CD14-positive monocyte (primary cell): ENCODE measurements around the gene U2SURP. TPM values are rescaled to one million over a fixed set of nuclear protein-coding genes. Genes with fewer than 3 reads are reported as not detected.

Experiments
- DNase-seq, 3 donors: peaks; one replicate each; pipeline ENCODE4 v3.0.0-alpha.2; 2011 to 2022
- H2AFZ ChIP-seq: 2 replicates; pipeline ENCODE4 v1.6.0; 2012; ENCODE audit warnings: mild to moderate bottlenecking, low read depth, low read length, inconsistent platforms; ENCODE audit not compliant: insufficient read depth, poor library complexity, severe bottlenecking
- H3K27ac ChIP-seq, 2 donors: 1 replicate in 1 of 2; 2 replicates in 1 of 2; pipeline ENCODE4 v1.5.1; 2012 to 2013; ENCODE audit warnings: low read length in 2 of 2, control low read depth in 1 of 2, inconsistent platforms in 1 of 2, low read depth in 1 of 2, mild to moderate bottlenecking in 1 of 2
- H3K27me3 ChIP-seq, 2 donors: one replicate each; pipeline versions ENCODE4 v1.6.0 to v1.6.1; 2011 to 2013; ENCODE audit warnings: low read length in 2 of 2; ENCODE audit not compliant: control insufficient read depth in 2 of 2, insufficient read depth in 2 of 2
- H3K36me3 ChIP-seq, 2 donors: replicated peaks in 1 of 2; 1 replicate in 1 of 2; 2 replicates in 1 of 2; pipeline versions ENCODE4 v1.5.1 to v1.6.1; 2012 to 2013; ENCODE audit warnings: low read length in 2 of 2, control low read depth in 1 of 2, inconsistent platforms in 1 of 2, mild to moderate bottlenecking in 1 of 2; ENCODE audit not compliant: insufficient read depth in 2 of 2, control insufficient read depth in 1 of 2
- H3K4me1 ChIP-seq, 2 donors: 1 replicate in 1 of 2; 2 replicates in 1 of 2; pipeline versions ENCODE4 v1.5.1 to v1.6.1; 2012 to 2013; ENCODE audit warnings: low read length in 2 of 2, control low read depth in 1 of 2, inconsistent platforms in 1 of 2, mild to moderate bottlenecking in 1 of 2, moderate library complexity in 1 of 2; ENCODE audit not compliant: insufficient read depth in 2 of 2, control insufficient read depth in 1 of 2
- H3K4me2 ChIP-seq: replicated peaks from 2 replicates; pipeline ENCODE3; 2012; ENCODE audit warnings: low read length, moderate library complexity, mild to moderate bottlenecking; ENCODE audit not compliant: poor library complexity, severe bottlenecking; ENCODE audit errors: extremely low read depth
- H3K4me3 ChIP-seq, 3 experiments: fragments of 200-600 bp in 1 of 3; sonication (generic) in 1 of 3; replicated peaks in 1 of 3; 1 replicate in 2 of 3; 2 replicates in 1 of 3; pipeline ENCODE4 v1.5.1; 2011 to 2013; ENCODE audit warnings: low read length in 3 of 3, mild to moderate bottlenecking in 3 of 3, control low read depth in 2 of 3, low read depth in 2 of 3, inconsistent platforms in 1 of 3, moderate library complexity in 1 of 3
- H3K79me2 ChIP-seq: 2 replicates; pipeline ENCODE4 v1.6.0; 2012; ENCODE audit warnings: mild to moderate bottlenecking, control low read depth, inconsistent platforms, low read length, moderate library complexity; ENCODE audit not compliant: insufficient read depth
- H3K9ac ChIP-seq: 2 replicates; pipeline ENCODE4 v1.6.0; 2017; ENCODE audit warnings: low read length, mild to moderate bottlenecking; ENCODE audit not compliant: insufficient read depth, poor library complexity, severe bottlenecking
- H3K9me3 ChIP-seq, 2 donors: replicated peaks in 1 of 2; 1 replicate in 1 of 2; 2 replicates in 1 of 2; pipeline versions ENCODE4 v1.5.1 to v1.6.1; 2012 to 2013; ENCODE audit warnings: low read length in 2 of 2, control low read depth in 1 of 2; ENCODE audit not compliant: control insufficient read depth in 1 of 2, insufficient read depth in 1 of 2
- H4K20me1 ChIP-seq: 2 replicates; pipeline ENCODE4 v1.6.0; 2012; ENCODE audit warnings: mild to moderate bottlenecking, low read length, control low read depth, moderate library complexity; ENCODE audit not compliant: insufficient read depth
- H3K27ac Mint-ChIP-seq, 7 donors: one replicate each; pipeline ENCODE4 v1.8.0; 2020; ENCODE audit warnings: mild to moderate bottlenecking in 7 of 7, mixed read lengths in 7 of 7, moderate library complexity in 6 of 7, inconsistent platforms in 2 of 7
- H3K27me3 Mint-ChIP-seq, 3 donors: one replicate each; pipeline ENCODE4 v1.8.0; 2021 to 2022; ENCODE audit warnings: low read depth in 3 of 3, mild to moderate bottlenecking in 3 of 3, mixed read lengths in 3 of 3, moderate library complexity in 3 of 3, inconsistent platforms in 1 of 3
- H3K36me3 Mint-ChIP-seq, 2 donors: one replicate each; pipeline ENCODE4 v1.8.0; 2020; ENCODE audit warnings: mixed read lengths in 2 of 2, inconsistent platforms in 1 of 2, mild to moderate bottlenecking in 1 of 2
- H3K4me1 Mint-ChIP-seq: one replicate; pipeline ENCODE4 v1.8.0; 2020; ENCODE audit warnings: mild to moderate bottlenecking, mixed read lengths
- H3K4me3 Mint-ChIP-seq, 2 donors: one replicate each; pipeline ENCODE4 v1.8.0; 2020; ENCODE audit warnings: mild to moderate bottlenecking in 2 of 2, mixed read lengths in 2 of 2, moderate library complexity in 1 of 2
- H3K9me3 Mint-ChIP-seq, 7 donors: one replicate each; pipeline ENCODE4 v1.8.0; 2020 to 2022; ENCODE audit warnings: mixed read lengths in 7 of 7, mild to moderate bottlenecking in 6 of 7, moderate library complexity in 6 of 7, inconsistent platforms in 2 of 7
- WGBS: methylation state at CpG from one replicate; pipeline ENCODE4 v1.1.5; 2013; ENCODE audit warnings: missing lambda C conversion rate; ENCODE audit not compliant: insufficient coverage; 5-methylcytosine and 5-hydroxymethylcytosine counted together
- intact Hi-C, 2 donors: fragments of 100-400 bp; cut with micrococcal nuclease; formaldehyde crosslinking; loops; one replicate each; pipeline versions ENCODE4 v1.15.0 to v1.15.1; 2023
- polyA plus RNA-seq, 3 donors: library from polyadenylated mRNA; depleted of rRNA in 1 of 3; unstranded in 2 of 3; stranded (reverse) in 1 of 3; fragments of 300-500 nt in 2 of 3; fragments of >200 nt in 1 of 3; fragmentation: Illumina TruSeq in 2 of 3; gene quantifications; 1 replicate in 2 of 3; 2 replicates in 1 of 3; pipeline ENCODE4 v1.2.3, GENCODE V29; 2012 to 2021
- TF ChIP-seq, protein P1 (sequence below): fragments of 200-600 bp; IDR thresholded peaks from one replicate; pipeline ENCODE4 v1.8.0; 2022; ENCODE audit warnings: antibody characterized with exemption, mild to moderate bottlenecking

U2SURP gene
- polyA plus RNA-seq, 3 donors = 21.1 to 70.4 (median 51.4) TPM

DNA sequence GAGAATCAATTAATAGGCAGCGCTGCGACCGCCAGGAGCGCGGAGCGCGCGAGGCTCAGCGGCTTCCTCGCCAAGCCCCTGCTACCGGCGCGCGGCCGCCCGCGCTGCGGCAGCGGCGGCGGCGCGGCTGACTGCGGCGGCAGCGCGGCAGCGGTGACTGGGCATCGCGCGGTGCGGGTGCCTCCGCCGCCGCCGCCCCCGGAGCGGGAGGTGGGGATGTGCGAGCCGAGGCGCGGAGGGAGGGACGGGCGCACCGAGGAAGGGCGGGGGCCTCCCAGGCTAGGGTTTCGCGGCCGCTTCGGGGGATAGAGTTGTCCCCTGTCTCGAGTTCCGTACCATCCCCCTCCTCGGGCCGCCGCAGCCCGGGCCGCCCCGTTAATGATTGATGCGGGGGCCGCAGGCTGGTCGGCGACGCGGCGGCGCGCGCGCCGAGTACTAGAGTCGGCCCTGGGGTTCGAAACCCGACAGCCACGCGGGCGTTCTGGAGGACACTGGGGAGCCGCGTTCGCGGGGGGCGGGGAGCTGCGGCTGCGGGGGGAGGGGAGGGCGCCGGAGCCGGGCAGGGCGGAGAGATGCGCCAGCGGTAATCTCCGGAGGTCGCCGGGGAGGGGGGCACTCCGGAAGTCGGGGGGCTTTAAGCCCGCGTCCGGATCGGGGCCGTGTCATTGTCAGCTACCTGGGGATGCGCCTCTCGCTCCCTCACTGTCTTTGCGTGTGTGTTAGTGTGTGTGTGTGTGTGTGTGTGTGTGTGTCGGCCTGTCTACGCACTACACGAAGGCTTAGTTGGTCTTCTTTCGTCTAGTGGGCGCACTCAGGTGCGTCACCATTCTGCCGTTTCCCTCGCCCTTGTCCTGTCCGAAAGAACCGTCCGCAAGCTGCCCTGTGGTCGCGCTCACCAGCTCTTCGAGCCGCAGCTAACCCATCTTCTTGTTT lies 37.6 kb upstream of the U2SURP start, which contains the start of gene PAQR9:
TSS of gene PAQR9 (minus strand) at position 159 of the 933 bp plus-strand sequence. CDS start 338 bp downstream, outside the sequence.
- Histone ChIP-seq H2AFZ (peak within 1 kb of the TSS; percentile 21), H3K9me3 (peaks cover 0 to 12% of the 10 kb centered on the region in 2 donors), H3K4me3 (peak within 1 kb of the TSS in 2 of 3 experiments; percentile 39 to 63), H3K4me1 (peaks cover 7 to 13% of the 10 kb centered on the region in 2 donors), H3K36me3 (no peaks in the 10 kb centered on the region), H3K79me2 (no peaks in the 10 kb centered on the region), H3K4me2 (peak within 1 kb of the TSS; percentile 71), H4K20me1 (no peaks in the 10 kb centered on the region), H3K27ac (no peak within 1 kb of the TSS), H3K27me3 (peaks cover 54 to 64% of the 10 kb centered on the region in 2 donors), H3K9ac (no peak within 1 kb of the TSS)
- Mint-ChIP-seq H3K27me3 (peaks cover 55 to 75% (median 71%) of the 10 kb centered on the region in 3 donors), H3K36me3 (peaks cover 12 to 13% of the 10 kb centered on the region in 2 donors), H3K4me3 (peak within 1 kb of the TSS; percentile 62 to 91), H3K4me1 (peaks cover 19% of the 10 kb centered on the region), H3K27ac (peak within 1 kb of the TSS in 2 of 7 donors; percentile 26 to 36), H3K9me3 (peaks cover 0 to 17% (median 15%) of the 10 kb centered on the region in 7 donors)
- DNase-seq = no peak
- intact Hi-C loops = no loop called here
- 4% methylated on average over 90 of the region's 117 CpGs for WGBS
- TF ChIP-seq, protein P1, sequence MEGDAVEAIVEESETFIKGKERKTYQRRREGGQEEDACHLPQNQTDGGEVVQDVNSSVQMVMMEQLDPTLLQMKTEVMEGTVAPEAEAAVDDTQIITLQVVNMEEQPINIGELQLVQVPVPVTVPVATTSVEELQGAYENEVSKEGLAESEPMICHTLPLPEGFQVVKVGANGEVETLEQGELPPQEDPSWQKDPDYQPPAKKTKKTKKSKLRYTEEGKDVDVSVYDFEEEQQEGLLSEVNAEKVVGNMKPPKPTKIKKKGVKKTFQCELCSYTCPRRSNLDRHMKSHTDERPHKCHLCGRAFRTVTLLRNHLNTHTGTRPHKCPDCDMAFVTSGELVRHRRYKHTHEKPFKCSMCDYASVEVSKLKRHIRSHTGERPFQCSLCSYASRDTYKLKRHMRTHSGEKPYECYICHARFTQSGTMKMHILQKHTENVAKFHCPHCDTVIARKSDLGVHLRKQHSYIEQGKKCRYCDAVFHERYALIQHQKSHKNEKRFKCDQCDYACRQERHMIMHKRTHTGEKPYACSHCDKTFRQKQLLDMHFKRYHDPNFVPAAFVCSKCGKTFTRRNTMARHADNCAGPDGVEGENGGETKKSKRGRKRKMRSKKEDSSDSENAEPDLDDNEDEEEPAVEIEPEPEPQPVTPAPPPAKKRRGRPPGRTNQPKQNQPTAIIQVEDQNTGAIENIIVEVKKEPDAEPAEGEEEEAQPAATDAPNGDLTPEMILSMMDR = no peak

DNA sequence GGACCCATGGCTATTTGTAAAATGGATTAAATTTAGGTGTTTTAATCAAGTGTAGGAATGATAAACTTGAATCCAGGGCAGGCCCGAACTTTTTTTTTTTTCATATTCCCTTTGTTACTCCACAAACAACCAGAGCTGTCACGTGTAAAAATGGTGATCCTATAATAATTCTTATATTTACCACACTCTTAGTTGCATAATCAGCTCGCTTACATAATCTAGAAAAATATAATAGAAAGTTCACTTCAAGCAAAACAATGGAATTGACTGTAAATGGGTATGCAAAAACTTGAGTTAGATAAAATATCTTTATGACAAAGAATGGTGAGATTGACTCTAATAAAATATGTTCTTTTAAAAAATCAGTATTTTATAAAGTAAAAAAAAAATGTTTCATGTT lies 35.8 kb upstream of the U2SURP start:
- WGBS = no CpG with 5 or more reads among the region's 3 CpGs
- no peaks in the 10 kb centered on the region for H4K20me1 ChIP-seq
- peak overlapping the region in 1 of 2 donors; percentile 48 for H3K4me3 Mint-ChIP-seq
- intact Hi-C loops = no loop called here
- no peak overlapping the region for H3K27ac Mint-ChIP-seq
- H3K27me3 ChIP-seq = peaks cover 40 to 49% of the 10 kb centered on the region in 2 donors
- H3K4me3 ChIP-seq = no peak overlapping the region
- peaks cover 0 to 12% of the 10 kb centered on the region in 2 donors for H3K9me3 ChIP-seq
- no peak overlapping the region for H3K4me2 ChIP-seq
- H3K36me3 Mint-ChIP-seq = peaks cover 12 to 13% of the 10 kb centered on the region in 2 donors
- no peaks in the 10 kb centered on the region for H3K36me3 ChIP-seq
- DNase-seq = no peak
- H3K27me3 Mint-ChIP-seq = peaks cover 48 to 63% (median 58%) of the 10 kb centered on the region in 3 donors
- no peak overlapping the region for H2AFZ ChIP-seq
- peaks cover 19% of the 10 kb centered on the region for H3K4me1 Mint-ChIP-seq
- H3K79me2 ChIP-seq = no peaks in the 10 kb centered on the region
- TF ChIP-seq, protein P1 = no peak
- H3K4me1 ChIP-seq = peaks cover 7 to 13% of the 10 kb centered on the region in 2 donors
- H3K9me3 Mint-ChIP-seq = peaks cover 0 to 17% (median 15%) of the 10 kb centered on the region in 7 donors
- no peak overlapping the region for H3K9ac ChIP-seq
- no peak overlapping the region for H3K27ac ChIP-seq
